ENCODE data around the gene DHTKD1. TPM values are rescaled to one million over a fixed set of nuclear protein-coding genes. Genes with fewer than 3 reads are reported as not detected.

Gene DHTKD1
- total and polyA plus RNA-seq, 2 experiments from 2014 or later: 20.2 to 63.9 TPM

- TF ChIP-seq CREB1 (CRISPR knock-in tag; IDR thresholded peaks at IDR 0.05; ENCODE audit: low read depth) (no peak), ZNF462 (CRISPR knock-in tag; IDR thresholded peaks at IDR 0.05) (no peak), REST (IDR thresholded peaks at IDR 0.05; ENCODE audit: unreplicated experiment) (no peak), JUNB (IDR thresholded peaks at IDR 0.05; ENCODE audit: unreplicated experiment) (no peak), ZNF331 (CRISPR knock-in tag; IDR thresholded peaks at IDR 0.05; ENCODE audit: low read depth) (no peak), EZH2phosphoT487 (IDR thresholded peaks at IDR 0.05; ENCODE audit: unreplicated experiment) (no peak), ETS1 (IDR thresholded peaks at IDR 0.05) (no peak), POLR2AphosphoS5 (IDR thresholded peaks at IDR 0.05; ENCODE audit: low read depth) (no peak), ZNF114 (CRISPR knock-in tag; IDR thresholded peaks at IDR 0.05) (no peak), STAT1 (IDR thresholded peaks at IDR 0.05; ENCODE audit: unreplicated experiment) (no peak), CTCF (conservative IDR thresholded peaks at IDR 0.05; ENCODE audit: low read depth in 2 of 2) (no peak), EZH2 (IDR thresholded peaks at IDR 0.05; ENCODE audit: low read depth, unreplicated experiment) (no peak), NANOG (IDR thresholded peaks at IDR 0.05; ENCODE audit: borderline replicate concordance) (no peak)
- H3K79me2 ChIP-seq (replicated peaks; ENCODE audit: insufficient read depth): no peaks in the 10 kb centered on the region
- no peaks in the 10 kb centered on the region for H3K9me2 ChIP-seq (ENCODE audit: insufficient read depth)
- H3K4me3 ChIP-seq: no peak overlapping the region
- Mint-ChIP-seq H3K4me3 (no peak overlapping the region), H3K9me3 (no peaks in the 10 kb centered on the region), H3K4me1 (no peaks in the 10 kb centered on the region), H3K36me3 (ENCODE audit: low read depth) (peaks cover 33% of the 10 kb centered on the region), H3K27me3 (ENCODE audit: insufficient read depth, low read depth, poor library complexity) (no peaks in the 10 kb centered on the region), H3K27ac (no peak overlapping the region)
- H4K20me1 ChIP-seq (replicated peaks; ENCODE audit: insufficient read depth): 0 out of 2 replicates have a peak, but pooled peaks cover 3% of the 10 kb centered on the region
- no peaks in the 10 kb centered on the region for H3K27me3 ChIP-seq (ENCODE audit: insufficient read depth)
- peaks cover 26% of the 10 kb centered on the region for H3K36me3 ChIP-seq (ENCODE audit: insufficient read depth)
- DNase-seq (ENCODE audit: low spot score) (no peak), ATAC-seq (no peak)
- H3K27ac ChIP-seq (ENCODE audit: low read depth): peak overlapping the region; percentile 40; the same call in 1 of the 2 replicates
- no peak overlapping the region for H3K4me2 ChIP-seq
- H2AFZ ChIP-seq: no peak overlapping the region
- H3K4me1 ChIP-seq (ENCODE audit: insufficient read depth): no peaks in the 10 kb centered on the region
- no peaks in the 10 kb centered on the region; the same call in 1 of the 2 replicates for H3F3A ChIP-seq (replicated peaks; ENCODE audit: low read depth)
Observed at GRCh38 chr10:12165036-12165435, 96.3 kb downstream of the DHTKD1 start.

Measured in GM23338 (cell line).